VCaP (cell line): ENCODE results near the gene FABP6.

Experiments used
- H3K27ac ChIP-seq: fragments of 450-650 bp; 2 replicates; pipeline ENCODE4 v1.5.1; 2017
- CTCF ChIP-seq: fragments of 450-650 bp; conservative IDR thresholded peaks from 2 replicates; pipeline ENCODE4 v1.5.1; 2017; ENCODE audit warnings: mild to moderate bottlenecking, moderate library complexity

The FABP6 gene

DNA sequence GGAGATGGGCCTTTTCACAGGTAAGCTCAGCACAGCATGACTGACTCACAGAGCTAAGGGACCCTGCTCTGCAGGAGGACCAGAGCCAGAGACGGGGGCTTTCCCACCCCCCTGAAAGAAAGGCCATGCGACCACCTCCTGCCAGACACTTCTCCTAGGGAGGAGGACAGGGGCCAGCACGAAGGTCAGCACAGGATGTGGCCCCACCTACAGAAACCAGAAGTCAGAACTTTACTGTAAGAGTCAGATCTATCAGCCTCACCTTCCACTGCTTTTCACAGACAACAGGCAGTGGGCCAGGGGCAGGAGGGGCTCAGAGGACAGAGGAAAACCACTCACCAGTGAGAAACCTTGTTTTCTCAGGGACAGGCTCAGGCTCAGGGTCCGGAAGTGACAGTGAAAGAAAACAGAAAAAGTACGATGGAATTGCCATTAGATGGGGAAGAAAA lies 45.2 kb downstream of the FABP6 start:
- H3K27ac ChIP-seq = no peak overlapping the region; the same call in 1 of the 2 replicates
- TF ChIP-seq CTCF = no peak

DNA sequence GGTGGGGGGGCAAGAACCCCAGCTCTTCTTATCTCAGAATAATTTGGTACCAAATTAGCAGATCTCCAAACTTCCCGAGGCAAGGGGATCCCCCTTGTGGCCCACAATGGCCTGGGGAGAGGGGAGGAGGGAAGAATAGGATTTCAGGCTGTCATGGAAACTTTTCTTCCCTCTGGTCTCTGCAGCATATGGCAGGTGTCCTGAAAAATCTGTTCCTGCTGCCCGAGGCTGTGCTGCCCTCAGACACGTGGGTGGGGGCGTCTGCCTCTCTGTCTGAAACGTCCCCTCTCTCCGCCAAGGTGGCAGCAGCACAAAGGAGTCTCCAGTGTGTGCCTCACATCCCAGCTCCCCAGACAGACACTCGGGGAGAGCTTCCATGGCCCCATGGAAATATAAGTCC lies 49.0 kb downstream of the FABP6 start:
- TF ChIP-seq CTCF = no peak
- no peak overlapping the region for H3K27ac ChIP-seq

GRCh38 chr5:160280384-160281095 lies 51.2 kb downstream of the FABP6 start:
- no peak for TF ChIP-seq CTCF
- H3K27ac ChIP-seq = no peak overlapping the region

DNA sequence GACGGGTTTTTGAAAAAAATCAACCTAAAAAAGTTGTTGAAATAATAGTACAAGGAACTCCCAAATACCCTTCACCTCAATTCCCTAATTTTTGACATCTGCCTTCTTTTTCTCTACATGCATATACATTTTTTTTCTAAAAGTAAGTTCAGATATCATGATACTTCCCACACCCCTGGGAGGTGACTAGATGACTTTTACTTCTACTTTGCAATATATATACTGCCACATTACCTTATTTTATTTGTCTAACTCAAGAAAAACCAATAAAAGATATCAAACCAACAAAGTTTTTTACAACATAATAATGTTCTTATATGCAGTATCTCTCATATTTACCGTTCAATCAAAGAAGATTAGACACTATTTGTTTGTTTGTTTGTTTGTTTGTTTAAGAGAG lies 52.0 kb downstream of the FABP6 start:
- H3K27ac ChIP-seq = no peak overlapping the region
- TF ChIP-seq CTCF = no peak

GRCh38 chr5:160284291-160284873 lies 55.1 kb downstream of the FABP6 start:
- H3K27ac ChIP-seq = no peak overlapping the region
- TF ChIP-seq CTCF = no peak

DNA sequence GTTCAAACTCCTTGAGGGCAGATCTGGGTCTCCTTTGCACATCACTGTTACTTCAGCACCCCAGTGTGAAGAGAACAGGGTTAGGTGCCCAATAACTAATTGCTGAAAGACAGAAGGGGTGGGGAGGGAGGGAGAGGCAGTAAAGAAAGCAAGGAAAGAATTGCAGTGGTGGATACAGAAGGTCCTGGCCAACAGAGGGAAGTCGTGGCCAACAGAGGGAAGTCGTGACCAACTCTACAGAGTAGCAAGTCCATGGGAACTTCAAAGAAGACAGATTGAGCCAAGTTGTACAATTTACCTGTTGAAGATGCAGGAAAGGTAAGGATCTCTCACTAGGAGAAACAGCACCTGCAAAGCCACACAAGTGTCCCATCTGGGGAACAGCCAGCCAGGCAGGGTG lies 56.0 kb downstream of the FABP6 start:
- no peak overlapping the region for H3K27ac ChIP-seq
- no peak for TF ChIP-seq CTCF

- no peak overlapping the region for H3K27ac ChIP-seq
- no peak for TF ChIP-seq CTCF
Measured at GRCh38 chr5:160286947-160287346, 57.6 kb downstream of the FABP6 start.
